Fibroblast of lung (primary cell): Measurements from ENCODE around the gene COL9A2. TPM values are rescaled to one million over a fixed set of nuclear protein-coding genes. Genes with fewer than 3 reads are reported as not detected.
A peak's percentile ranks its signal among the peaks of the same experiment; 100 is the strongest.

Experiments used
- DNase-seq, 2 donors: peaks; one replicate each; pipeline versions ENCODE4 v3.0.0 to v3.0.0-alpha.2; 2010; ENCODE audit warnings: low read depth in 2 of 2
- H2AFZ ChIP-seq: 2 replicates; pipeline ENCODE4 v1.5.1; 2012; ENCODE audit warnings: low read length, control low read depth, inconsistent platforms
- H3K27ac ChIP-seq: 2 replicates; pipeline ENCODE4 v1.5.1; 2011; ENCODE audit warnings: low read length, control low read depth; ENCODE audit not compliant: insufficient read depth
- H3K27me3 ChIP-seq: 2 replicates; pipeline ENCODE4 v1.5.1; 2011; ENCODE audit warnings: mild to moderate bottlenecking, low read length; ENCODE audit not compliant: control insufficient read depth, insufficient read depth
- H3K36me3 ChIP-seq: 2 replicates; pipeline ENCODE4 v1.5.1; 2011; ENCODE audit warnings: low read length; ENCODE audit not compliant: control insufficient read depth, insufficient read depth
- H3K4me1 ChIP-seq: 2 replicates; pipeline ENCODE4 v1.5.1; 2011; ENCODE audit warnings: low read length; ENCODE audit not compliant: control insufficient read depth, insufficient read depth; ENCODE audit errors: extremely low read depth
- H3K4me2 ChIP-seq: 2 replicates; pipeline ENCODE4 v1.5.1; 2011; ENCODE audit warnings: low read length, control low read depth; ENCODE audit not compliant: insufficient read depth; ENCODE audit errors: extremely low read depth
- H3K4me3 ChIP-seq, 4 experiments: fragments of 200-600 bp in 1 of 4; sonication (generic) in 1 of 4; replicated peaks in 1 of 4; 2 replicates each; pipeline ENCODE4 v1.5.1; 2011 to 2016; ENCODE audit warnings: low read length in 4 of 4, low read depth in 3 of 4, mild to moderate bottlenecking in 3 of 4, control low read depth in 2 of 4, inconsistent platforms in 1 of 4, mixed read lengths in 1 of 4; ENCODE audit not compliant: insufficient read depth in 1 of 4; ENCODE audit errors: control extremely low read depth in 1 of 4
- H3K79me2 ChIP-seq: 2 replicates; pipeline ENCODE4 v1.5.1; 2012; ENCODE audit warnings: mild to moderate bottlenecking, low read length, inconsistent platforms; ENCODE audit not compliant: control insufficient read depth, insufficient read depth
- H3K9ac ChIP-seq: 2 replicates; pipeline ENCODE4 v1.5.1; 2011; ENCODE audit warnings: mild to moderate bottlenecking, low read length, control low read depth; ENCODE audit not compliant: insufficient read depth
- H3K9me3 ChIP-seq: 2 replicates; pipeline ENCODE4 v1.5.1; 2012; ENCODE audit warnings: low read depth, low read length; ENCODE audit not compliant: control insufficient read depth, insufficient read depth
- H4K20me1 ChIP-seq: 2 replicates; pipeline ENCODE4 v1.5.1; 2011; ENCODE audit warnings: low read length; ENCODE audit not compliant: control insufficient read depth, insufficient read depth; ENCODE audit errors: extremely low read depth
- EZH2 ChIP-seq: IDR thresholded peaks from 2 replicates; pipeline ENCODE4 v1.5.1; 2012; ENCODE audit warnings: low read length, control low read depth, mild to moderate bottlenecking; ENCODE audit errors: missing control alignments
- polyA plus RNA-seq, 2 donors: library from polyadenylated mRNA; depleted of rRNA in 1 of 2; stranded (reverse) in 1 of 2; unstranded in 1 of 2; fragments of >200 nt; gene quantifications; 2 replicates each; pipeline ENCODE4 v1.2.1, GENCODE V29; 2011 to 2012; ENCODE audit warnings: missing spikeins in 1 of 2
- total RNA-seq: library from RNA; depleted of rRNA; stranded (reverse); fragments of >200 nt; gene quantifications from 2 replicates; pipeline ENCODE4 v1.2.1, GENCODE V29; 2014
- TF ChIP-seq, protein P1 (sequence below), 2 donors: IDR thresholded peaks in 1 of 2; conservative IDR thresholded peaks in 1 of 2; 1 replicate in 1 of 2; 2 replicates in 1 of 2; pipeline ENCODE4 v1.5.1; 2011 to 2012; ENCODE audit warnings: low read length in 2 of 2, control low read depth in 1 of 2, inconsistent platforms in 1 of 2, low read depth in 1 of 2, mild to moderate bottlenecking in 1 of 2

The COL9A2 gene
- total and polyA plus RNA-seq, 2 donors (not counting 1 experiment from before 2014, with no cell fraction given): 1.3 to 2.8 TPM

- Histone ChIP-seq H3K4me2 (peak overlapping the region; percentile 81), H4K20me1 (no peaks in the 10 kb centered on the region), H3K27me3 (peaks cover 31% of the 10 kb centered on the region), H3K79me2 (no peaks in the 10 kb centered on the region), H3K4me1 (peaks cover 4% of the 10 kb centered on the region), H2AFZ (peak overlapping the region; percentile 93), H3K9ac (peak overlapping the region; percentile 52), H3K27ac (no peak overlapping the region), H3K9me3 (no peaks in the 10 kb centered on the region), H3K36me3 (no peaks in the 10 kb centered on the region), H3K4me3 (peak overlapping the region in 3 of 4 experiments; percentile 9 to 48 (median 27))
- no peak for TF ChIP-seq EZH2
- TF ChIP-seq, protein P1, sequence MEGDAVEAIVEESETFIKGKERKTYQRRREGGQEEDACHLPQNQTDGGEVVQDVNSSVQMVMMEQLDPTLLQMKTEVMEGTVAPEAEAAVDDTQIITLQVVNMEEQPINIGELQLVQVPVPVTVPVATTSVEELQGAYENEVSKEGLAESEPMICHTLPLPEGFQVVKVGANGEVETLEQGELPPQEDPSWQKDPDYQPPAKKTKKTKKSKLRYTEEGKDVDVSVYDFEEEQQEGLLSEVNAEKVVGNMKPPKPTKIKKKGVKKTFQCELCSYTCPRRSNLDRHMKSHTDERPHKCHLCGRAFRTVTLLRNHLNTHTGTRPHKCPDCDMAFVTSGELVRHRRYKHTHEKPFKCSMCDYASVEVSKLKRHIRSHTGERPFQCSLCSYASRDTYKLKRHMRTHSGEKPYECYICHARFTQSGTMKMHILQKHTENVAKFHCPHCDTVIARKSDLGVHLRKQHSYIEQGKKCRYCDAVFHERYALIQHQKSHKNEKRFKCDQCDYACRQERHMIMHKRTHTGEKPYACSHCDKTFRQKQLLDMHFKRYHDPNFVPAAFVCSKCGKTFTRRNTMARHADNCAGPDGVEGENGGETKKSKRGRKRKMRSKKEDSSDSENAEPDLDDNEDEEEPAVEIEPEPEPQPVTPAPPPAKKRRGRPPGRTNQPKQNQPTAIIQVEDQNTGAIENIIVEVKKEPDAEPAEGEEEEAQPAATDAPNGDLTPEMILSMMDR (conservative IDR thresholded peaks at IDR 0.05 in 1 of 2, IDR thresholded peaks at IDR 0.05 in 1 of 2; ENCODE audit: low read depth in 1 of 2, low read length in 2 of 2): peak; percentile 82 to 89
- peak; percentile 81 to 92 for DNase-seq
These were observed 1.8 kb downstream of the COL9A2 start for GRCh38 chr1:40315239-40315794.

GRCh38 chr1:40314721-40315238 lies 2.3 kb downstream of the COL9A2 start:
- H3K9me3 ChIP-seq: no peaks in the 10 kb centered on the region
- H3K79me2 ChIP-seq: no peaks in the 10 kb centered on the region
- TF ChIP-seq, protein P1 (conservative IDR thresholded peaks at IDR 0.05 in 1 of 2, IDR thresholded peaks at IDR 0.05 in 1 of 2; ENCODE audit: low read depth in 1 of 2, low read length in 2 of 2): no peak
- TF ChIP-seq EZH2: no peak
- peak overlapping the region; percentile 93 for H2AFZ ChIP-seq
- H3K4me2 ChIP-seq: peak overlapping the region; percentile 81
- no peaks in the 10 kb centered on the region for H3K36me3 ChIP-seq
- peaks cover 31% of the 10 kb centered on the region for H3K27me3 ChIP-seq
- peak in 1 of 2 donors; percentile 23 for DNase-seq
- peak overlapping the region in 1 of 4 experiments; percentile 38 for H3K4me3 ChIP-seq
- H3K9ac ChIP-seq: peak overlapping the region; percentile 52
- H3K4me1 ChIP-seq: peaks cover 4% of the 10 kb centered on the region
- no peaks in the 10 kb centered on the region for H4K20me1 ChIP-seq
- H3K27ac ChIP-seq: no peak overlapping the region

- peaks cover 4% of the 10 kb centered on the region for H3K4me1 ChIP-seq
- H3K4me3 ChIP-seq: no peak overlapping the region
- H3K36me3 ChIP-seq: no peaks in the 10 kb centered on the region
- H3K27ac ChIP-seq: no peak overlapping the region
- no peak overlapping the region for H3K9ac ChIP-seq
- TF ChIP-seq, protein P1 (conservative IDR thresholded peaks at IDR 0.05 in 1 of 2, IDR thresholded peaks at IDR 0.05 in 1 of 2; ENCODE audit: low read depth in 1 of 2, low read length in 2 of 2): no peak
- TF ChIP-seq EZH2: no peak
- no peaks in the 10 kb centered on the region for H4K20me1 ChIP-seq
- H3K4me2 ChIP-seq: no peak overlapping the region
- H3K27me3 ChIP-seq: peaks cover 29% of the 10 kb centered on the region
- no peak overlapping the region for H2AFZ ChIP-seq
- H3K79me2 ChIP-seq: no peaks in the 10 kb centered on the region
- H3K9me3 ChIP-seq: no peaks in the 10 kb centered on the region
- DNase-seq: no peak
These were observed 2.9 kb downstream of the COL9A2 start for GRCh38 chr1:40313958-40314720.
